GM18507 (cell line): ENCODE data around the gene ATP5F1C.

Experiments
- DNase-seq: peaks from one replicate; pipeline ENCODE4 v3.0.0; 2011; ENCODE audit warnings: low read depth; ENCODE audit not compliant: insufficient read length; ENCODE audit errors: extremely low spot score
- FAIRE-seq: peaks from 2 replicates; lab custom pipeline; 2011; peaks lifted over from hg19 to GRCh38; lab: Jason Lieb, UNC

Gene ATP5F1C

GRCh38 chr10:7832060-7832459, 44.1 kb downstream of the ATP5F1C start:
- DNase-seq, result no peak
- FAIRE-seq, result no peak

- no peak for DNase-seq
- no peak for FAIRE-seq
These were observed 45.2 kb downstream of the ATP5F1C start for GRCh38 chr10:7833210-7833609.

GRCh38 chr10:7834262-7834661, 46.3 kb downstream of the ATP5F1C start:
- FAIRE-seq, result no peak
- DNase-seq, result no peak

- FAIRE-seq, result no peak
- no peak for DNase-seq
These were observed 48.6 kb downstream of the ATP5F1C start for GRCh38 chr10:7836571-7836970.

- DNase-seq (no peak), FAIRE-seq (no peak)
These were observed 58.6 kb downstream of the ATP5F1C start for GRCh38 chr10:7846591-7846990.

- no peak for FAIRE-seq
- no peak for DNase-seq
These were observed 65.4 kb downstream of the ATP5F1C start for GRCh38 chr10:7853226-7853842.

GRCh38 chr10:7853890-7854289, 65.9 kb downstream of the ATP5F1C start:
- no peak for DNase-seq

GRCh38 chr10:7855205-7855604, 67.2 kb downstream of the ATP5F1C start:
- DNase-seq, result no peak
- FAIRE-seq, result no peak

More at GRCh38 chr10:7853890-7854289, 65.9 kb downstream of the ATP5F1C start:
- FAIRE-seq, result no peak

GRCh38 chr10:7856678-7857077, 68.7 kb downstream of the ATP5F1C start:
- DNase-seq (no peak), FAIRE-seq (no peak)

GRCh38 chr10:7857262-7857661, 69.3 kb downstream of the ATP5F1C start:
- no peak for FAIRE-seq

More at GRCh38 chr10:7857262-7857661, 69.3 kb downstream of the ATP5F1C start:
- DNase-seq, result no peak
